Neural cell (in vitro differentiated cells): ENCODE measurements around the gene CLN6. TPM values are rescaled to one million over a fixed set of nuclear protein-coding genes. Genes with fewer than 3 reads are reported as not detected.

ENCODE experiments used
- H2AFZ ChIP-seq: fragments of 200-600, 300-800 bp; sonication (generic), shearing (Covaris generic); 2 replicates; pipeline ENCODE4 v1.6.0; 2014; ENCODE audit warnings: low read depth, mild to moderate bottlenecking, antibody characterized with exemption, low read length, moderate library complexity
- H3F3A ChIP-seq: fragments of 200-600 bp; shearing (Covaris generic); 2 replicates; pipeline ENCODE4 v1.6.1; 2016; ENCODE audit warnings: mild to moderate bottlenecking, moderate library complexity, mixed read lengths, antibody characterized with exemption, low read length; ENCODE audit not compliant: insufficient read depth, poor library complexity, severe bottlenecking
- H3K27ac ChIP-seq: fragments of 200-600, 300-800 bp; sonication (generic), shearing (Covaris generic); 2 replicates; pipeline ENCODE4 v1.5.1; 2014; ENCODE audit warnings: mild to moderate bottlenecking, low read length, moderate library complexity
- H3K27me3 ChIP-seq: fragments of 300-800, 200-600 bp; sonication (generic), shearing (Covaris generic); 2 replicates; pipeline ENCODE4 v1.6.0; 2014; ENCODE audit warnings: mild to moderate bottlenecking, low read depth, low read length, moderate library complexity; ENCODE audit not compliant: insufficient read depth
- H3K36me3 ChIP-seq: fragments of 300-800, 200-600 bp; sonication (generic), shearing (Covaris generic); 2 replicates; pipeline ENCODE4 v1.5.1; 2014; ENCODE audit warnings: mild to moderate bottlenecking, antibody characterized with exemption, low read length, moderate library complexity; ENCODE audit not compliant: insufficient read depth
- H3K4me2 ChIP-seq: fragments of 300-800, 200-600 bp; sonication (generic), shearing (Covaris generic); 2 replicates; pipeline ENCODE4 v1.6.0; 2014; ENCODE audit warnings: mild to moderate bottlenecking, low read length
- H3K4me3 ChIP-seq: fragments of 300-800, 200-600 bp; sonication (generic), shearing (Covaris generic); 2 replicates; pipeline ENCODE4 v1.5.1; 2014; ENCODE audit warnings: mild to moderate bottlenecking, low read length, moderate library complexity
- H3K79me2 ChIP-seq: fragments of 200-600 bp; shearing (Covaris generic); replicated peaks from 2 replicates; pipeline ENCODE4 v1.6.0; 2014; ENCODE audit warnings: mild to moderate bottlenecking, low read length, moderate library complexity; ENCODE audit not compliant: insufficient read depth
- H3K9ac ChIP-seq: fragments of 300-800, 200-600 bp; sonication (generic), shearing (Covaris generic); 2 replicates; pipeline ENCODE4 v1.6.1; 2016; ENCODE audit warnings: mild to moderate bottlenecking, low read length, mixed read lengths
- H3K9me2 ChIP-seq: fragments of 200-600 bp; shearing (Covaris generic); 2 replicates; pipeline ENCODE4 v1.6.1; 2016; ENCODE audit warnings: mild to moderate bottlenecking, low read length, mixed read lengths; ENCODE audit not compliant: insufficient read depth
- H3K9me3 ChIP-seq: fragments of 200-600, 300-800 bp; sonication (generic), shearing (Covaris generic); 2 replicates; pipeline ENCODE4 v1.6.1; 2016; ENCODE audit warnings: mild to moderate bottlenecking, mixed run types, low read length, moderate library complexity, mixed read lengths
- H4K20me1 ChIP-seq: fragments of 200-600 bp; shearing (Covaris generic); 2 replicates; pipeline ENCODE4 v1.6.1; 2016; ENCODE audit warnings: mild to moderate bottlenecking, mixed run types; ENCODE audit not compliant: insufficient read depth
- EP300 ChIP-seq: fragments of 450-650 bp; conservative IDR thresholded peaks from 2 replicates; pipeline ENCODE4 v1.6.1; 2014; ENCODE audit warnings: antibody characterized with exemption, mild to moderate bottlenecking, moderate library complexity; ENCODE audit not compliant: poor library complexity, severe bottlenecking
- EZH2 ChIP-seq: fragments of 200-600, 300-800 bp; shearing (Covaris generic), sonication (generic); IDR thresholded peaks from 2 replicates; pipeline ENCODE4 v1.6.1; 2014; ENCODE audit warnings: antibody characterized with exemption, low read length, borderline replicate concordance, mild to moderate bottlenecking; ENCODE audit not compliant: insufficient read depth, poor library complexity, severe bottlenecking
- MXI1 ChIP-seq: fragments of 450-650 bp; conservative IDR thresholded peaks from 2 replicates; pipeline ENCODE4 v1.6.1; 2014; ENCODE audit warnings: antibody characterized with exemption, mild to moderate bottlenecking; ENCODE audit not compliant: poor library complexity, severe bottlenecking
- POLR2AphosphoS5 ChIP-seq: IDR thresholded peaks from 2 replicates; pipeline ENCODE4 v1.6.1; 2012
- RAD21 ChIP-seq: fragments of 450-650 bp; conservative IDR thresholded peaks from 2 replicates; pipeline ENCODE4 v1.6.1; 2014; ENCODE audit warnings: antibody characterized with exemption, mild to moderate bottlenecking, moderate library complexity
- SMC3 ChIP-seq: fragments of 450-650 bp; conservative IDR thresholded peaks from 2 replicates; pipeline ENCODE4 v1.6.1; 2014; ENCODE audit warnings: antibody characterized with exemption, mild to moderate bottlenecking, moderate library complexity; ENCODE audit not compliant: poor library complexity
- TAF1 ChIP-seq: IDR thresholded peaks from 2 replicates; pipeline ENCODE4 v1.6.1; 2012; ENCODE audit warnings: low read depth
- polyA plus RNA-seq: library from polyadenylated mRNA; depleted of rRNA; stranded (reverse); fragments of >200 nt; gene quantifications from 2 replicates; pipeline ENCODE4 v1.2.3, GENCODE V29; 2014
- TF ChIP-seq, protein P1 (sequence below): fragments of 450-650 bp; IDR thresholded peaks from 2 replicates; pipeline ENCODE4 v1.5.1; 2014; ENCODE audit warnings: antibody characterized with exemption, mild to moderate bottlenecking, moderate library complexity; ENCODE audit not compliant: poor library complexity, severe bottlenecking
- TF ChIP-seq, protein P2 (sequence below): IDR thresholded peaks from 2 replicates; pipeline ENCODE4 v1.6.1; 2012; ENCODE audit warnings: borderline replicate concordance

CLN6 gene
- polyA plus RNA-seq, 1 donor from 2014 or later: 4.9 TPM

DNA sequence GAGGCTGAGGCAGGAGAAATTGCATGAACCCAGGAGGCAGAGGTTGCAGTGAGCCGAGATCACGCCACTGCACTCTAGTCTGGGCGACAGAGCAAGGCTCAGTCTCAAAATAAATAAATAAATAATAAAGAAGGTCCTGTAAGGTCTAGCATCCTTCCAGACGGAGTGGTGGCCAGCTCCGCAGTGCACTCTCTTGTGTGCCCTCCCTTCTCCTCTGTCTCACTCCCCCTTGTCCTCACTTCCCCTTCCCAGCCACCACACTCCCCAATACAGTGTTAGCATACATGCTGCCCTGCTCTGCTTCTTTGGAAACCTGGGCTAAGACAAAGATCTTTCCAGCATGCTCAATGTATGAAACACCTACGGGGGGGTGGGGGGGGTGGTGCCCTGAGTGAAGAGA is 3.4 kb upstream of the CLN6 start:
- TF ChIP-seq, protein P1, sequence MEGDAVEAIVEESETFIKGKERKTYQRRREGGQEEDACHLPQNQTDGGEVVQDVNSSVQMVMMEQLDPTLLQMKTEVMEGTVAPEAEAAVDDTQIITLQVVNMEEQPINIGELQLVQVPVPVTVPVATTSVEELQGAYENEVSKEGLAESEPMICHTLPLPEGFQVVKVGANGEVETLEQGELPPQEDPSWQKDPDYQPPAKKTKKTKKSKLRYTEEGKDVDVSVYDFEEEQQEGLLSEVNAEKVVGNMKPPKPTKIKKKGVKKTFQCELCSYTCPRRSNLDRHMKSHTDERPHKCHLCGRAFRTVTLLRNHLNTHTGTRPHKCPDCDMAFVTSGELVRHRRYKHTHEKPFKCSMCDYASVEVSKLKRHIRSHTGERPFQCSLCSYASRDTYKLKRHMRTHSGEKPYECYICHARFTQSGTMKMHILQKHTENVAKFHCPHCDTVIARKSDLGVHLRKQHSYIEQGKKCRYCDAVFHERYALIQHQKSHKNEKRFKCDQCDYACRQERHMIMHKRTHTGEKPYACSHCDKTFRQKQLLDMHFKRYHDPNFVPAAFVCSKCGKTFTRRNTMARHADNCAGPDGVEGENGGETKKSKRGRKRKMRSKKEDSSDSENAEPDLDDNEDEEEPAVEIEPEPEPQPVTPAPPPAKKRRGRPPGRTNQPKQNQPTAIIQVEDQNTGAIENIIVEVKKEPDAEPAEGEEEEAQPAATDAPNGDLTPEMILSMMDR: no peak
- no peak for TF ChIP-seq RAD21
- no peak for TF ChIP-seq MXI1
- TF ChIP-seq, protein P2, sequence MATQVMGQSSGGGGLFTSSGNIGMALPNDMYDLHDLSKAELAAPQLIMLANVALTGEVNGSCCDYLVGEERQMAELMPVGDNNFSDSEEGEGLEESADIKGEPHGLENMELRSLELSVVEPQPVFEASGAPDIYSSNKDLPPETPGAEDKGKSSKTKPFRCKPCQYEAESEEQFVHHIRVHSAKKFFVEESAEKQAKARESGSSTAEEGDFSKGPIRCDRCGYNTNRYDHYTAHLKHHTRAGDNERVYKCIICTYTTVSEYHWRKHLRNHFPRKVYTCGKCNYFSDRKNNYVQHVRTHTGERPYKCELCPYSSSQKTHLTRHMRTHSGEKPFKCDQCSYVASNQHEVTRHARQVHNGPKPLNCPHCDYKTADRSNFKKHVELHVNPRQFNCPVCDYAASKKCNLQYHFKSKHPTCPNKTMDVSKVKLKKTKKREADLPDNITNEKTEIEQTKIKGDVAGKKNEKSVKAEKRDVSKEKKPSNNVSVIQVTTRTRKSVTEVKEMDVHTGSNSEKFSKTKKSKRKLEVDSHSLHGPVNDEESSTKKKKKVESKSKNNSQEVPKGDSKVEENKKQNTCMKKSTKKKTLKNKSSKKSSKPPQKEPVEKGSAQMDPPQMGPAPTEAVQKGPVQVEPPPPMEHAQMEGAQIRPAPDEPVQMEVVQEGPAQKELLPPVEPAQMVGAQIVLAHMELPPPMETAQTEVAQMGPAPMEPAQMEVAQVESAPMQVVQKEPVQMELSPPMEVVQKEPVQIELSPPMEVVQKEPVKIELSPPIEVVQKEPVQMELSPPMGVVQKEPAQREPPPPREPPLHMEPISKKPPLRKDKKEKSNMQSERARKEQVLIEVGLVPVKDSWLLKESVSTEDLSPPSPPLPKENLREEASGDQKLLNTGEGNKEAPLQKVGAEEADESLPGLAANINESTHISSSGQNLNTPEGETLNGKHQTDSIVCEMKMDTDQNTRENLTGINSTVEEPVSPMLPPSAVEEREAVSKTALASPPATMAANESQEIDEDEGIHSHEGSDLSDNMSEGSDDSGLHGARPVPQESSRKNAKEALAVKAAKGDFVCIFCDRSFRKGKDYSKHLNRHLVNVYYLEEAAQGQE: no peak
- no peak for TF ChIP-seq POLR2AphosphoS5
- TF ChIP-seq EZH2: no peak
- no peak for TF ChIP-seq SMC3
- no peak for TF ChIP-seq EP300
- no peak for TF ChIP-seq TAF1
- no peaks in the 10 kb centered on the region for H3K79me2 ChIP-seq
- H3F3A ChIP-seq: no peaks in the 10 kb centered on the region
- H3K9me2 ChIP-seq: no peaks in the 10 kb centered on the region
- no peak overlapping the region for H3K9ac ChIP-seq
- no peaks in the 10 kb centered on the region for H4K20me1 ChIP-seq
- H3K4me3 ChIP-seq: no peak overlapping the region
- no peak overlapping the region for H3K4me2 ChIP-seq
- H3K9me3 ChIP-seq: no peaks in the 10 kb centered on the region
- no peak overlapping the region for H3K27ac ChIP-seq
- H3K27me3 ChIP-seq: no peaks in the 10 kb centered on the region
- H2AFZ ChIP-seq: no peak overlapping the region
- no peaks in the 10 kb centered on the region for H3K36me3 ChIP-seq

DNA sequence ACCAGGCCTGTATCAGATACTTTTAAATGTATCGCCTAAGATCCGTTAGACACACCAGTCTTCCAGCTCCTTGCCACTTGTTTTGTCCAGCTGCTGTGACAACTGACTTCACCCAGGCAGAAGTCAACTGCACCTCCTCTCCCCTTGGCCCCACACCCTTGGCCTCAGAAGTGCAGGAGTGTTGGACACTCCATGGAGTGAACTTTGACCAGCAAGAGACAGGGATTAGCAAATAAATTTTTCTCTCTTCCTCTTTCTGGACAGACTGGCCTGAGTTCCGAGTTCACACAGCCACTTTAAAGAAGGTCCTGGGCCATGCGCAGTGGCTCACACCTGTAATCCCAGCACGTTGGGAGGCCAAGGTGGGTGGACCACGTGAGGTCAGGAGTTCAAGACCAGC is 2.9 kb upstream of the CLN6 start:
- no peaks in the 10 kb centered on the region for H3K36me3 ChIP-seq
- no peak overlapping the region for H3K27ac ChIP-seq
- TF ChIP-seq EZH2: no peak
- TF ChIP-seq MXI1: no peak
- TF ChIP-seq, protein P1: no peak
- no peak for TF ChIP-seq TAF1
- TF ChIP-seq RAD21: no peak
- TF ChIP-seq POLR2AphosphoS5: no peak
- no peak for TF ChIP-seq EP300
- TF ChIP-seq, protein P2: no peak
- no peak for TF ChIP-seq SMC3
- no peak overlapping the region for H3K4me3 ChIP-seq
- H3K9me3 ChIP-seq: no peaks in the 10 kb centered on the region
- no peaks in the 10 kb centered on the region for H3K9me2 ChIP-seq
- H3K27me3 ChIP-seq: no peaks in the 10 kb centered on the region
- H3K4me2 ChIP-seq: no peak overlapping the region
- H2AFZ ChIP-seq: no peak overlapping the region
- no peaks in the 10 kb centered on the region for H3F3A ChIP-seq
- no peaks in the 10 kb centered on the region for H4K20me1 ChIP-seq
- H3K9ac ChIP-seq: no peak overlapping the region
- no peaks in the 10 kb centered on the region for H3K79me2 ChIP-seq
